Spleen (tissue), 11 donors: Measurements from ENCODE around the gene ARHGEF10L. TPM values are rescaled to one million over a fixed set of nuclear protein-coding genes. Genes with fewer than 3 reads are reported as not detected.

ENCODE experiments used
- DNase-seq: peaks from one replicate; pipeline ENCODE4 v3.0.0-alpha.2; 2020
- H3K27ac ChIP-seq, 8 donors: fragments of 200-600 bp; sonication (generic) in 7 of 8; 1 replicate in 4 of 8; 2 replicates in 4 of 8; pipeline versions ENCODE4 v1.5.0 to v1.8.0; 2016 to 2021; ENCODE audit warnings: inconsistent platforms in 4 of 8, mild to moderate bottlenecking in 4 of 8, moderate library complexity in 1 of 8
- H3K27me3 ChIP-seq, 7 donors: fragments of 200-600 bp; sonication (generic) in 6 of 7; replicated peaks in 1 of 7; 1 replicate in 4 of 7; 2 replicates in 3 of 7; pipeline versions ENCODE4 v1.5.0 to v1.8.0; 2016 to 2021; ENCODE audit warnings: inconsistent platforms in 3 of 7, mild to moderate bottlenecking in 1 of 7
- H3K36me3 ChIP-seq, 6 donors: fragments of 200-600 bp; sonication (generic) in 5 of 6; 1 replicate in 4 of 6; 2 replicates in 2 of 6; pipeline versions ENCODE4 v1.5.0 to v1.8.0; 2016 to 2021; ENCODE audit warnings: inconsistent platforms in 2 of 6
- H3K4me1 ChIP-seq, 6 donors: fragments of 200-600 bp; sonication (generic) in 5 of 6; 1 replicate in 3 of 6; 2 replicates in 3 of 6; pipeline versions ENCODE4 v1.5.0 to v1.8.0; 2016 to 2021; ENCODE audit warnings: inconsistent platforms in 3 of 6
- H3K4me3 ChIP-seq, 8 donors: fragments of 200-600 bp; sonication (generic) in 7 of 8; 1 replicate in 4 of 8; 2 replicates in 4 of 8; pipeline versions ENCODE4 v1.5.0 to v1.8.0; 2016 to 2021; ENCODE audit warnings: inconsistent platforms in 4 of 8, mild to moderate bottlenecking in 4 of 8, moderate library complexity in 2 of 8
- H3K9me3 ChIP-seq, 8 donors: fragments of 200-600 bp; sonication (generic) in 7 of 8; 1 replicate in 4 of 8; 2 replicates in 4 of 8; pipeline versions ENCODE4 v1.5.0 to v1.8.0; 2016 to 2021; ENCODE audit warnings: inconsistent platforms in 4 of 8
- CTCF ChIP-seq, 11 experiments: fragments of 200-600 bp in 7 of 11; fragments of 450-650 bp in 4 of 11; sonication (generic) in 4 of 11; IDR thresholded peaks in 8 of 11; conservative IDR thresholded peaks in 3 of 11; 1 replicate in 7 of 11; 2 replicates in 4 of 11; pipeline versions ENCODE4 v1.4.0 to v1.8.0; 2016 to 2021; ENCODE audit warnings: antibody characterized with exemption in 11 of 11, inconsistent platforms in 4 of 11, mild to moderate bottlenecking in 1 of 11
- POLR2A ChIP-seq, 3 donors: fragments of 450-650 bp; IDR thresholded peaks; one replicate each; pipeline ENCODE4 v1.5.1; 2017; ENCODE audit warnings: antibody characterized with exemption in 3 of 3, mild to moderate bottlenecking in 1 of 3
- POLR2AphosphoS5 ChIP-seq, 3 donors: sonication (generic); formaldehyde crosslinking; IDR thresholded peaks; one replicate each; pipeline ENCODE4 v1.5.1; 2017; ENCODE audit warnings: antibody characterized with exemption in 3 of 3
- WGBS, 5 donors: extraction: QIAGEN DNeasy Blood & Tissue Kit in 3 of 5; methylation state at CpG; one replicate each; pipeline versions ENCODE4 v1.1.5 to v1.1.7; 2013 to 2018; 5-methylcytosine and 5-hydroxymethylcytosine counted together
- intact Hi-C: fragments of 100-400 bp; cut with DNase I; formaldehyde crosslinking; loops from one replicate; pipeline ENCODE4 v1.15.0; 2023; ENCODE audit warnings: low total_unique reads
- polyA plus RNA-seq, 3 donors: library from polyadenylated mRNA; stranded (reverse); fragments of 200-250 nt; gene quantifications; one replicate each; pipeline ENCODE4 v1.2.1, GENCODE V29; 2013
- total RNA-seq, 7 donors: library from RNA; depleted of rRNA in 3 of 7; stranded (reverse); fragments of >200 nt in 3 of 7; fragmentation: NEBNext Ultra II Directional in 4 of 7; extraction: Animal tissue kit (Norgen Biotek cat#: 25700) in 4 of 7; gene quantifications; one replicate each; pipeline versions ENCODE4 v1.1.0 to v1.2.1, GENCODE V29; 2016 to 2021
- donor health status: healthy with polysubstance abuse.
- donor health status: DM: no; HTN: no; CAD: no; lungs with moderate emphysema.
- donor health status: DM: no; HTN: no; CAD: no.
- donor health status: Bipolar disorder and iron deficiency.
- donor health status: healthy.
- donor health status: DM: no; HTN: no; CAD: no.
- donor health status: DM: yes; HTN: yes; CAD: no.

Gene ARHGEF10L
- total and polyA plus RNA-seq, 10 donors: 10.0 to 40.9 (median 21.4) TPM

- H3K36me3 ChIP-seq: peaks cover 0 to 27% (median 0%) of the 10 kb centered on the region in 6 donors
- 76 to 86% (median 82%) methylated on average over 14 of the region's 14 CpGs for WGBS, 5 donors
- no peak for DNase-seq
- intact Hi-C loops: no loop called here
- TF ChIP-seq POLR2A (IDR thresholded peaks at IDR 0.05) (no peak), POLR2AphosphoS5 (IDR thresholded peaks at IDR 0.05) (no peak), CTCF (IDR thresholded peaks at IDR 0.05 in 8 of 11, conservative IDR thresholded peaks at IDR 0.05 in 3 of 11) (no peak)
- H3K27me3 ChIP-seq: no peaks in the 10 kb centered on the region
- no peak overlapping the region for H3K4me3 ChIP-seq
- no peaks in the 10 kb centered on the region for H3K9me3 ChIP-seq
- no peak overlapping the region for H3K27ac ChIP-seq
- peaks cover 0 to 5% (median 0%) of the 10 kb centered on the region in 6 donors for H3K4me1 ChIP-seq
Observed at GRCh38 chr1:17674726-17675500, 135.4 kb downstream of the ARHGEF10L start.

- H3K27me3 ChIP-seq: no peaks in the 10 kb centered on the region
- no peak for TF ChIP-seq POLR2AphosphoS5 (IDR thresholded peaks at IDR 0.05)
- no peak for TF ChIP-seq CTCF (IDR thresholded peaks at IDR 0.05 in 8 of 11, conservative IDR thresholded peaks at IDR 0.05 in 3 of 11)
- TF ChIP-seq POLR2A (IDR thresholded peaks at IDR 0.05): no peak
- H3K36me3 ChIP-seq: peaks cover 0 to 26% (median 0%) of the 10 kb centered on the region in 6 donors
- H3K4me3 ChIP-seq: no peak overlapping the region
- H3K4me1 ChIP-seq: peaks cover 0 to 5% (median 0%) of the 10 kb centered on the region in 6 donors
- no peak for DNase-seq
- 91 to 98% (median 93%) methylated on average over 3 of the region's 3 CpGs for WGBS, 5 donors
- no peaks in the 10 kb centered on the region for H3K9me3 ChIP-seq
- intact Hi-C loops: no loop called here
- H3K27ac ChIP-seq: no peak overlapping the region
Observed at GRCh38 chr1:17675744-17676143, 136.2 kb downstream of the ARHGEF10L start.

DNA sequence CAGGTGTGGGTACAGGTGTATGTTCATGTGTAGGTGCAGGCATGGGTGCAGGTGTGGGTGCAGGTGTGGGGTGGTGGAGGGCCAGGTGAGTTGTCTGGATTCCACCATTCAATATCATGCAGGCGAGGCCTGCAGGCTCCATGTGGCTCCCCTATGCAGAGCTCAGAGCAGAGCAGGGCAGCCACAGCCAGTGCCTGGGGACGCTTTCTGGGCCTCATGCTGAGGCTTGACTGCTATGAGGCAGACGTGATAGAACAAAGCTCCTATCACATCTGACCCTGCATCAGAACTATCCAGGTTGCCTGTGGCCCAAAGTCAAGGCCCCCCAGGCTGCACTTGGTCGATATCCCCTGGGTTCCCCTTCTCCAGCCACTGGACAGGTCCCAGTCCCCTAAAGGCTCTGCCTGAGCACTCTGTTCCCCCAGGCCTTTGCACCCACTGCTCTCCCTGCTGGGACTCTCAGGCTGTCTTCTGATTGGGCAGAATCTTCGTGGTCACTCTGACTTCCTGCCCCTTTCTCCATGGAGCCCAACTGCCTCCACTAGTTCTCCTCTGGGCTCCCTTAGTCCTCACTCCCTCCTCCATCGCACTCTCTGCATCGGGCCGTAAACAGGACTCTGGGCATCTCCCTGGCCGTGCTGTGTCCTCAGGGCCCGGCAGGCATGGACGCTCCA lies 137.0 kb downstream of the ARHGEF10L start:
- H3K4me3 ChIP-seq: no peak overlapping the region
- 76 to 85% (median 83%) methylated on average over 10 to 11 of the region's 11 CpGs for WGBS, 5 donors
- peaks cover 0 to 5% (median 0%) of the 10 kb centered on the region in 6 donors for H3K4me1 ChIP-seq
- peaks cover 0 to 20% (median 0%) of the 10 kb centered on the region in 6 donors for H3K36me3 ChIP-seq
- intact Hi-C loops: no loop called here
- no peaks in the 10 kb centered on the region for H3K9me3 ChIP-seq
- DNase-seq: no peak
- no peaks in the 10 kb centered on the region for H3K27me3 ChIP-seq
- TF ChIP-seq POLR2AphosphoS5 (IDR thresholded peaks at IDR 0.05) (no peak), POLR2A (IDR thresholded peaks at IDR 0.05) (no peak)
- no peak overlapping the region for H3K27ac ChIP-seq

- DNase-seq: no peak
Observed at GRCh38 chr1:17678011-17678410, 138.5 kb downstream of the ARHGEF10L start.

More at GRCh38 chr1:17678011-17678410, 138.5 kb downstream of the ARHGEF10L start:
- peaks cover 0 to 3% (median 0%) of the 10 kb centered on the region in 6 donors for H3K4me1 ChIP-seq
- intact Hi-C loops: no loop called here
- no peak overlapping the region for H3K27ac ChIP-seq
- WGBS, 5 donors: 82 to 94% (median 89%) methylated on average over 4 to 6 of the region's 6 CpGs
- no peaks in the 10 kb centered on the region for H3K27me3 ChIP-seq
- peaks cover 0 to 20% (median 0%) of the 10 kb centered on the region in 6 donors for H3K36me3 ChIP-seq
- no peaks in the 10 kb centered on the region for H3K9me3 ChIP-seq
- no peak overlapping the region for H3K4me3 ChIP-seq
- TF ChIP-seq CTCF (IDR thresholded peaks at IDR 0.05 in 8 of 11, conservative IDR thresholded peaks at IDR 0.05 in 3 of 11) (no peak), POLR2A (IDR thresholded peaks at IDR 0.05) (no peak), POLR2AphosphoS5 (IDR thresholded peaks at IDR 0.05) (no peak)
